Esophagus muscularis mucosa (tissue), 4 donors: ENCODE measurements around the gene CDH4. TPM values are rescaled to one million over a fixed set of nuclear protein-coding genes. Genes with fewer than 3 reads are reported as not detected.

ENCODE experiments used
- DNase-seq: peaks from one replicate; pipeline ENCODE4 v3.0.0-alpha.2; 2017; ENCODE audit errors: extremely low spot score
- H3K27ac ChIP-seq, 4 donors: fragments of 200-600 bp; sonication (generic); replicated peaks in 1 of 4; 1 replicate in 3 of 4; 2 replicates in 1 of 4; pipeline ENCODE4 v1.5.1; 2016 to 2019; ENCODE audit warnings: mild to moderate bottlenecking in 1 of 4
- H3K27me3 ChIP-seq, 4 donors: fragments of 200-600 bp; sonication (generic); one replicate each; pipeline versions ENCODE4 v1.5.1 to v1.6.0; 2016 to 2019
- H3K36me3 ChIP-seq, 4 donors: fragments of 200-600 bp; sonication (generic); one replicate each; pipeline ENCODE4 v1.5.1; 2016 to 2019
- H3K4me1 ChIP-seq, 4 donors: fragments of 200-600 bp; sonication (generic); one replicate each; pipeline ENCODE4 v1.5.1; 2016 to 2019
- H3K4me3 ChIP-seq, 4 donors: fragments of 200-600 bp; sonication (generic); 1 replicate in 2 of 4; 2 replicates in 2 of 4; pipeline ENCODE4 v1.5.1; 2016 to 2019; ENCODE audit warnings: mild to moderate bottlenecking in 4 of 4, moderate library complexity in 1 of 4
- H3K9me3 ChIP-seq, 4 donors: fragments of 200-600 bp; sonication (generic); 1 replicate in 3 of 4; 2 replicates in 1 of 4; pipeline ENCODE4 v1.5.1; 2016 to 2019
- CTCF ChIP-seq, 3 experiments: fragments of 200-600 bp in 2 of 3; fragments of 450-650 bp in 1 of 3; sonication (generic) in 2 of 3; IDR thresholded peaks; one replicate each; pipeline ENCODE4 v1.5.1; 2017 to 2019; ENCODE audit warnings: antibody characterized with exemption in 3 of 3, mild to moderate bottlenecking in 2 of 3, moderate library complexity in 1 of 3
- EP300 ChIP-seq: sonication (generic); formaldehyde crosslinking; IDR thresholded peaks from one replicate; pipeline ENCODE4 v1.6.1; 2017; ENCODE audit warnings: antibody characterized with exemption
- POLR2A ChIP-seq: fragments of 450-650 bp; IDR thresholded peaks from one replicate; pipeline ENCODE4 v1.6.1; 2017; ENCODE audit warnings: antibody characterized with exemption, moderate library complexity, mild to moderate bottlenecking, low read depth
- POLR2AphosphoS5 ChIP-seq, 2 donors: sonication (generic); formaldehyde crosslinking; IDR thresholded peaks; one replicate each; pipeline ENCODE4 v1.6.1; 2017; ENCODE audit warnings: antibody characterized with exemption in 2 of 2
- WGBS: methylation state at CpG from one replicate; pipeline ENCODE4 v1.1.5; 2018; 5-methylcytosine and 5-hydroxymethylcytosine counted together
- intact Hi-C: fragments of 100-400 bp; cut with DNase I; formaldehyde crosslinking; loops from one replicate; pipeline ENCODE4 v1.15.1; 2023
- total RNA-seq, 4 donors: library from RNA; depleted of rRNA; stranded (reverse); fragments of >200 nt; gene quantifications; one replicate each; pipeline versions ENCODE4 v1.1.0 to v1.2.1, GENCODE V29; 2016

Gene CDH4
- total RNA-seq, 4 donors from 2014 or later = 0.42 to 1.3 (median 0.48) TPM

DNA sequence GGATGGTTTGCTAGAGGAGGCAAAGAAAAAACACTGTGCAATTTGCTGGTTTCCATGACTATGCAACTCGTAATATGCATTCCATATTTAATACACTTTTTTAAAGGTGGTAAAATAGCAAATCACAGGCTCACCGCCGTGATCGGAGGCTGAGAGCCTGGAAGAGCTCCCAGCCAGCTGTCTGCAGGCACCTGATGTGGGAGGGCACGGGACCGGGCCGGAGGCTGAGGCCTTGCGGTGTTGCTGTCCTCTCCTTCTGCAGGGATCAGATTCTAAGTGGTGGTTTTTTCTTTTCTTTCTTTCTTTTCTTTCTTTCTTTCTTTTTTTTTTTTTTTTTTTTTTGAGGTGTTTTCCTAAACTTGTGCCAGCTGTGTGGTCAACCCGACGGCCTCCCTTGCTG lies 282.3 kb downstream of the CDH4 start:
- no peak for DNase-seq
- intact Hi-C loops = no loop called here
- no peak for TF ChIP-seq POLR2A
- TF ChIP-seq CTCF (IDR thresholded peaks at IDR 0.05) = no peak
- no peak for TF ChIP-seq POLR2AphosphoS5 (IDR thresholded peaks at IDR 0.05)
- no peak for TF ChIP-seq EP300
- Histone ChIP-seq H3K4me1 (no peaks in the 10 kb centered on the region), H3K36me3 (no peaks in the 10 kb centered on the region), H3K9me3 (no peaks in the 10 kb centered on the region), H3K4me3 (no peak overlapping the region), H3K27ac (no peak overlapping the region), H3K27me3 (peaks cover 0 to 23% (median 0%) of the 10 kb centered on the region in 4 donors)
- 72% methylated on average over 10 of the region's 10 CpGs for WGBS

GRCh38 chr20:61535091-61535490 lies 283.0 kb downstream of the CDH4 start:
- 84% methylated on average over 5 of the region's 10 CpGs for WGBS
- Histone ChIP-seq H3K36me3 (no peaks in the 10 kb centered on the region), H3K27ac (no peak overlapping the region), H3K9me3 (no peaks in the 10 kb centered on the region), H3K4me1 (no peaks in the 10 kb centered on the region), H3K27me3 (peaks cover 0 to 23% (median 0%) of the 10 kb centered on the region in 4 donors), H3K4me3 (no peak overlapping the region)
- TF ChIP-seq EP300 (no peak), CTCF (IDR thresholded peaks at IDR 0.05) (no peak), POLR2AphosphoS5 (IDR thresholded peaks at IDR 0.05) (no peak), POLR2A (no peak)
- intact Hi-C loops = no loop called here
- no peak for DNase-seq

DNA sequence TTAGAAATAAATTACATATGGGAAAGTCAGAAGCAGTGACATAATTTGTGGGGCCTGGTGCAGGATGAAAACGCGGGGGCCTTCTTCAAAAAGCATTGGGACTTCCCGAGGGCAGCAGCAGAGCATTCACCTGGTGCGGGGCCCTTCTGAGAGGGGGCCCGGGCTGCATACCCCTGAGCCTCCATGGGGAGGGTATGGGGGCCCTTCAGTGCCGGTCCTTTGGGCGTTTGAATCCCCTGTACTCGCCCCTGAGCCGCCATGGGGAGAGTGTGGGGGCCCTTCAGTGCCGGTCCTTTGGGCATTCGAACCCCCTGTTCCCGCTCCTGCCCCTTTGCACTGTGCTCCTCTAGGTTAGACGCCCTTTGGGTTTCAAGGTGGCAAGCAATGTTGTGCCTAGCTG lies 283.5 kb downstream of the CDH4 start:
- Histone ChIP-seq H3K9me3 (no peaks in the 10 kb centered on the region), H3K27ac (no peak overlapping the region), H3K4me3 (no peak overlapping the region), H3K27me3 (peaks cover 0 to 23% (median 0%) of the 10 kb centered on the region in 4 donors), H3K4me1 (no peaks in the 10 kb centered on the region), H3K36me3 (no peaks in the 10 kb centered on the region)
- TF ChIP-seq POLR2A (no peak), EP300 (no peak), CTCF (IDR thresholded peaks at IDR 0.05) (no peak), POLR2AphosphoS5 (IDR thresholded peaks at IDR 0.05) (no peak)
- 82% methylated on average over 13 of the region's 13 CpGs for WGBS
- intact Hi-C loops = no loop called here
- DNase-seq = no peak

- H3K9me3 ChIP-seq = no peaks in the 10 kb centered on the region
- no peaks in the 10 kb centered on the region for H3K4me1 ChIP-seq
- DNase-seq = no peak
- intact Hi-C loops = no loop called here
- H3K27ac ChIP-seq = no peak overlapping the region
- TF ChIP-seq POLR2A (no peak), EP300 (no peak), CTCF (IDR thresholded peaks at IDR 0.05) (no peak)
- 57% methylated on average over 1 of the region's 8 CpGs for whole genome bisulfite sequencing
- no peaks in the 10 kb centered on the region for H3K36me3 ChIP-seq
- peaks cover 0 to 23% (median 0%) of the 10 kb centered on the region in 4 donors for H3K27me3 ChIP-seq
- no peak overlapping the region for H3K4me3 ChIP-seq
Measured at GRCh38 chr20:61535956-61536355, 283.9 kb downstream of the CDH4 start.

GRCh38 chr20:61536671-61537070 lies 284.6 kb downstream of the CDH4 start:
- TF ChIP-seq POLR2AphosphoS5 (IDR thresholded peaks at IDR 0.05) = no peak
- Histone ChIP-seq H3K4me1 (no peaks in the 10 kb centered on the region), H3K4me3 (no peak overlapping the region), H3K9me3 (no peaks in the 10 kb centered on the region), H3K27ac (no peak overlapping the region), H3K27me3 (peaks cover 0 to 23% (median 0%) of the 10 kb centered on the region in 4 donors), H3K36me3 (no peaks in the 10 kb centered on the region)
- intact Hi-C loops = no loop called here
- no peak for DNase-seq
- WGBS = 90% methylated on average over 7 of the region's 9 CpGs
